ENCODE results near the gene ALG9.

Gene ALG9

DNA sequence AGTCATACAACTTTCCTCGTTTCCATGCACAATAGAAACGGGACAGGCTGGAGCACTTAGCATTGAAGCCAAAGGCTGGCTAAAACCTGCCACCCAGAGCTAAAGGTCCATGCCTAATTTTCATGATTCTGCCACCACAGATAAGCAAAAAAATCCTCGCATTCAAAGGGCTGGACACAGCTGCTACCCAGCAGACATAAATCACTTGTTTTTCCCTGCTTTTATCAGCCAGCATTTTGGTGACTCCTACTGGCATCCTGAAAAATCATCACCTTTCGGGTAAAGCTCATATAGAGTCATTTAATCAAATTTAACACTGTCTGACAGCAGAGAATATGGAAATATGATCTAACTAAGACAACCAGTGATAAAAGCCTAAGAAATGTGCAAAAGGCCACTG, 37.9 kb downstream of the ALG9 start:
- DNase-seq: no peak

DNA sequence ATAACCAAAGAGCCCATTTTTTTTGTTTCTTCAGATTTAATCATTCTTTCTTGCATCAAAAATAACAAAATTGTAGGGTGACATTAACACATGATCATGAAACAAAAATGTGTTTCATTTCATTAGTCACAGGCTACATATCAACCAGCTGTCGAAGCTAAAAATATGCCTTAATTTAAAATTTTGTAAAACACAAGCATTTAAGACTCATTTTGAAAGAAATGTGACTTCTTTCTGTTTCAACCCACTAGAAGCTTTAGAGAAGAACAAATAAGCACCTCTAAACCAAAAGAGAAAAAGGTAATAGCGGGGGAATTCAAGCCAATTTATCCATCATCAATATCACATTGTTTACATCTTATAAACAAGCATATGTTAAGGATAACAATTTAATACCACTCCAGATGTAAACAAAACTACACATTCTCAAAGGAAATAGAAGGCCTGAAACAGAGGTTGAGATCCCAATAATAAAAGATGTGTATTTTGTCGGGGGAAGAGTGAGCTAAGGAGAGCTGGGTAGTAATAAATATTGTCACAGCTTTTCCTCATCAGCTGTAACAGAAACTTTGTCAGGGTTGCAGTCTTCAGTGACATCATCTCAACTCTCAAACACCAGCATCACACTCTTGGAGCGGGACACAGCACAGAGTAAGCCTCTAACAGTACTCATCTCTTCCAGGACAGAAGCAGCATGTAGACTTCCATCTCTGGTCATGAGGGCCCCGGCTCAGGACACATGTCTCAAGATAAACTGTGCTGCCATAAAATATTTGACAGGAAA, 42.0 kb downstream of the ALG9 start:
- no peak for DNase-seq

DNA sequence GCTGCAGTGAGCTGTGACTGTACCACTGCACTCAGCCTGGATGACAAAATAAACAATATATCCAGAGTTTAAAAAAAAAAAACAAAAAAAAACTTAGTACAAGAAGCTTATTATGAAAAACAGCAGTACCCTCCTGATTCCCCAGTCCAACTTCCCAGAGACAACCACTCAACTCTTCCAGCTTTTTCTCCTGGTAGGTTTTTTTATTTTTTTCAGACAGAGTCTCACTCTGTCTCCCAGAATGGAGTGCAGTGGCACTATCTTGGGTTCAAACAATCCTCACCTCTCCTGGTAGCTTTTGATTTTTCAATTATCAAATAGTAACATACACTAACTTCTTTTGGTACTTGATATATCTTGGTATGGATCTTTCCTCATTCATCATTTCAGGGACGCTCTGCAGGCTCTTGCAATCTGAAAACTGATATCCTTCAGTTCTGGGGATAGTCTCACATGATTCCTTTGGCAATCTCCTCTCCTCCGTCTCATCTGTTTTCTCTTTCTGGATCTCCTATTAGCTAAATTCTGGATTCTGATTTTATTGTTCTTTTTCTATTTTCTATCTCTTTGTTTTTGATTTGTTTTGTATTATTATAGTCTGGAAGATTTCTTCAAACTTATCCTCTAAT, 44.9 kb downstream of the ALG9 start:
- no peak for DNase-seq

DNA sequence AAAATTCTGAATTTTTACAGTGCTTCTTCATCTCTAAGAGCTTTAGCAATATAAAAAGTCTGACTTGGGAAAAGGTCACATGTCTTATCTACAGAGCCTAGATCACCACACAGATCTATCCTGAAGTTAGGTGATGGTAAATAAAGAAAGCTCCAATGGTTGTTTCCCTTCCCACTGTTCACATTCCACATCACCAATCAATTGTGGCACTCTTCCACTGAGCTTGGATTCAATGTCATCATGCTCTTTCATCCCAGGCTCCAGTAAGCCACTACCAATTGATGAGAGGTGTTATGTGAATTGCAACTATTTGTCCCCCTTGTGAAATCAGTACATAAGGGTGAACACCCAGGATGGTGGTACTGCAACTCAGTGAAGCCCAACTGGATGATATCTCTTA, 47.8 kb downstream of the ALG9 start:
- no peak for DNase-seq

DNA sequence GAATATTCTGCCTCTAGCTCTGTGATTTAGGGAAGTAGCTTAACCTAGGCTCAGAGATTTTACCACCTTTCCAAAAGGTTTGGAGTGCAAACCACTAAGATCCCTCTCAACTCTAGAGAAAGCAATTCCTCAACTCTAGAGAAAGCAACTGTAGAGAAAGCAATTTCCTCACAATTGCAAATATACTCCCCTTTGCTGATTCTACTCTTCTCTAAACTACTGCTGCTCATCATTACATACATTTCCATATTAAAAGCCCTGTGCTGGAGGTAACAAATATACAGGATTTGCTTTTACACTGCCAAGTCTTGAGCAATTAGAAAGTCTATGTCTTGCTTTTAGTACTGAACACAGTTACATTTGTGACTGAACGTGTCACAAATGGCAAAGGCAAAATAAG, 48.2 kb downstream of the ALG9 start:
- DNase-seq: no peak

DNA sequence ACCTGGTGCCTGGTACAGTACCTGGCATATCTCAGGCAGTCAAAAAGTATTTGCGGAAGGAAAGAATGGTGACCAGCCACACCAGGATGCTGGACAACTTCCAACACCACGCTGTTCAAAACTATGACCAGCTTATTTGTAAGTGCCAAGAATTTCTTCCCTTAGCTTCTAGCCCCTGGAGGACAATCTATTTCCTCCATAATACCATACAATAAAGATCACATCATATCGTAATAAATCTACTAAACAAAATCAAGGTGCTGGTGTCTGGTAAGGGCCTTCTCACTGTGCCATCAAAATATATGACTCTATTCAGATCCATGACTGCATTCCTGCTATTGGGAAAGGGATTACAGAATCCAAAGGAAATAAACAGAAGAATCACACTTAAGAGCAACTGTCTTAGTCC, 51.5 kb downstream of the ALG9 start:
- no peak for DNase-seq

DNA sequence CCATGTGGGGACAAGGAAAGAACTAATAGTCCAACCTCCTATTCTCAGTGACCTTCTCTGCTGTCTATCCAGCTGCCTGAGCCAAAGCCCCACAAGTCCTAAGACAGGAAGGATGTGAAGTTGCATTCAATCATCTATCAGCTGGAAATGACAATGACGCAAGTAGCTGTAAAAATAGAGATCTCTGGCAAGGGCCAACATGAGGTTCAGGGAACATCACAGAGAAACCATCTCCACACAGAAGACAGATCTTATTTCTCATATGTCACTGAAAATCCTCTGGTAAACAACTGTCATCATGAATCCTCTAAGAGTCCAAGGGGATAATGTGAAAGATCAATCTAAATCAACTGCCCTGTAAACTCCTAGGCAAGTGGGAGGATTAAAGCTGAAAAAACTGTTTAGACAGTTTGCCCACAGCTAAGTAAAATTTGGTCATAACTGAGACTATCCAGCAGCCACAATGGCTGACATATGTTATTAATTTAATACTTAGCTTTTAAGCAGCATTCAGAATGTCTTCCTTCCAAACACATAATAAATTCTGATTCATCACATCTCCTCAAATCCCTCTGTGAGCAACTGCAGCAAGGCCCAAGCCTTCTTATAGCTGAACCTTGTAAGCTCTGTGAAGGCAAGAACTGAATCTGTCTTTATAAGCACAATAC, 52.1 kb downstream of the ALG9 start:
- DNase-seq: no peak

DNA sequence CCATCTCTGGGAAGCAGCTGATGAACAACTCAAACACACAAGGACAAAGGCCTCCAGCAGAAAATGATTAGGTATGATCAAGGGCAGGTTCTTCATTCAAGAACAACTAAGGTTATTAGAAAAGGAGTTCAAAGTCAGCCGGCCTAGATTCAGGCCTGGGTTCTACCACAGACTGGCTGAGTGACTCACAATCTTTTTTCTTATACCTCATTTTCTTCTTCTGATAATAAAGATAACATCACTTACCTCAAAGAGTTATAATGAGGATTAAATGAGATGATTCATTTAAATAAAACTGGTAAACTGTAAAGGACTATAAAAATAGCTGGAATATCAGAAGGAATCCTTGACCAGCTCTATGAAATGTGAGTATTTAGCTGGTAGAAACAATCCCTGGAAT, 55.9 kb downstream of the ALG9 start:
- DNase-seq: no peak

DNA sequence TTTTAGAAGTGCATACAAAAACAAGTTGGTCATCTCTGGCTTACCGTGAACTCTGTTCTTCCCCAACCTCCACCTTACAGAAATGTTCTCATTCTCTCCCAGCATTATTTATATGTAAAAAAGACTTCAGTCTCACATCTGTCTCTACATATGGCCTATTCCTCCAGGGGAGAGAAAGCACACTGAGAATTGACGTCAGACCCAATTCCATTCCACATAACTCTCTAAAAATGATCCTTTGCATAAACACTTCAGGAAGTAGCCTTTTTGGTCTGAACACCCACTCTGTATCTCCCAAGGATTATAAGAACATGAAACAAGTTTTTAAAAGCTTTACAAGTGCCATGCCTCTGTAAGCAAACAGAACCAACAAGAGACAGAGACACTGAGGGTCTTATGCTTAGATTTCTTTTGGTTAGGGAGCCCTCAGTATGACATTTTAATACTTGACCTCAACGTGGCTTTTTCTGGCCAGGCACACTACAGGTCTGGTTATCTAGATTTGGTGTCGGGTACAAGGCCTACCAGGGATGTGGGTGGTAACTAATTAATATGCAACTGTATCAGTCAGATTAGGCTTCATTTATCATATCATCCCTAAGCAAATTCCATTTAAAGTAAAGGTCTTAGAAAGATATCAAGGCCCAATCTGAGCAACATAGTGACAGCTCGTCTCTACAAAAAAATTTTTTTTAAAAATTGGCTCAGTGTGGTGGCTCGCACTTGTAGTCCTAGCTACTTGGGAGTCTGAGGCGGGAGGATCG, 56.6 kb downstream of the ALG9 start:
- no peak for DNase-seq

DNA sequence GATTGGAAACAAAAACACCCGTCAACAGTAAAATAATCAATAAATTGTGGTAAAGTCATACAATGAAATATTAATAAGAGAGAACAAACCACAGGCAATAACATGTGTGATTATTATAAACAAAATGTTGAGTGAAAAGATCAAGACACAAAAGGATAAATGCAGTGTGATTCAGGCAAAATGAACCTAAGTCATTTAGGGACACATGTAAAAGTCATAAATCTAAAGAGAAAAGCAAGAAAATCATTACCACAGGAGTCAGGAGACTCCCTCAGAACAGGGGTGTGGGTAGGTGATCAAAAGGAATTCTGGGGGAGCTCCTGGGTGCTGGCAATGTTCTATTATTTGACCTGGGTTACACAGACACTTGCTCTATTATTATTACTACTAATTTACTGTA, 57.3 kb downstream of the ALG9 start:
- DNase-seq: no peak

DNA sequence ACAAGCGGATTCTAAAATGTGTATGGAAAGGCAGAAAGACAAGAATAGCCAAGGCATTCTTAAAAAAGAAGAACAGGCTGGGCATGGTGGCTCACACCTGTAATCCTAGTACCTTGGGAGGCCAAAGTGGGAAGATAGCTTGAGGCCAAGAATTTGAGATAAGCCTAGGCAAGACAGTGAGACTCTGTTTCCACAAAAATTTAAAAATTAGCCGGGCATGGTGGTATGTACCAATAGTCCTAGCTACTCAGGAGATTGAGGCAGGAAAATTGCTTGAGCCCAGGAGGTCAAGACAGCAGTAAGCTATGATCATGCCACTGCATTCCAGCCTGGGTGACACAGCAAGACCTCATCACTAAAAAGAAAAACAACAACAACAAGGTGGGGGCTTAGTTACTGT, 59.2 kb downstream of the ALG9 start:
- no peak for DNase-seq

DNA sequence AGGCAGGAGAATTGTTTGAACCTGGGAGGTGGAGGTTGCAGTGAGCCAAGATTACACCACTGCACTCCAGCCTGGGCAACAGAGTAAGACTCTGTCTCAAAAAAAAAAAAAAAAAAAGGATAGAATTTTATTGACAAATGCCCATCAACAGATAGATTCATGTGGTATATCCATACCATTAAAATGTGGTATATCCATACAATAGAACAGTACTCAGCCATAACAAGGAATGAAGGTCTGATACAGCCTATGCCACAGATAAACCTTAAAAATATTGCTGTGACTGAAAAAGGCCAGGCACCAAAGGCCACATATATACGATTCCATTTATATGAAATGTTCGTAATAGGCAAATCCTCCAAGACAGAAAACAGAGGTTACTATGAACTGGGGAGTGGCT, 59.9 kb downstream of the ALG9 start:
- no peak for DNase-seq

DNA sequence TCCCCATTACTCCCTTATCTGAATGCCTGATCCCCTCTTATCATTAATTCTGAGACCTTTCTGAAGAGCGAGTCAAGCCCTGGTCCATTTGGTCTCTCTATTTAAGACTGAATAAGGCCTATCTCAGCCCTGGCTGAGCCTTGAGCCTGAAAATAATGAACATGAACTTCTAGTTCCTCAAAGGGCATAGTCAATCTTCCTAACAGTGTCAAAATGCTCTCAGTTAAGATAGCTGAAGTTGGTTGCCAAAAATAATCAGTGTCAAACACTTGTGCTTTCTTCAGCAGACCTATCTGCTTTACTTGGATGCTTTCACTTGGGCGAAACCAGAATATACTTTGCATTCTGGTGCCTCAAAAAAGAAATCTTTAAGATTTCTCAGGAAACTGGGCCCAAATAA, 62.5 kb downstream of the ALG9 start:
- DNase-seq: no peak

DNA sequence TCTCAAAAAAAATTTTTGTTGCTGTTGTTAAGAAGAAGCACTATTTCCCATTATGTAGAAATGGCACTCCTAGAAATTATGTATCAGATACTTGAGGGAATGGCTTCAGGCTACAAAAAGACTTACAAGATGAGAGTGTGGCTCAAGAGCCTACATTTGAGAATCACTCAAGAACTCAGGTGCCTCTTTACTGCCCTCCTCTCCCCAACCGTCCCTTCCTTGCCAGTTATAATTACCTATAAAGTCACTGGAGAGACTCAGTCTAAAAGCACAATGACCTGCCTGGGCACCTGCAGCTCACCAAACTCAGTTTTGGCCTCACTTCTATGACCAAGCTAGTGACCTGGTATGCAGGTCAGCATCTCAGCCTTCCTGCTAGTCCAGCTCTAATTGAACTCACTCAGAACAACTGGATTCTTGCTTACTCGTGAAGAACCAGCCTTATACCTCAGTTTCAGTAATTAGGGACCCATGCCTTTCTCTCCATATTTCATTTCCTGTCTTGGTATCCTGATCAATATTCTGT, 63.3 kb downstream of the ALG9 start:
- no peak for DNase-seq

DNA sequence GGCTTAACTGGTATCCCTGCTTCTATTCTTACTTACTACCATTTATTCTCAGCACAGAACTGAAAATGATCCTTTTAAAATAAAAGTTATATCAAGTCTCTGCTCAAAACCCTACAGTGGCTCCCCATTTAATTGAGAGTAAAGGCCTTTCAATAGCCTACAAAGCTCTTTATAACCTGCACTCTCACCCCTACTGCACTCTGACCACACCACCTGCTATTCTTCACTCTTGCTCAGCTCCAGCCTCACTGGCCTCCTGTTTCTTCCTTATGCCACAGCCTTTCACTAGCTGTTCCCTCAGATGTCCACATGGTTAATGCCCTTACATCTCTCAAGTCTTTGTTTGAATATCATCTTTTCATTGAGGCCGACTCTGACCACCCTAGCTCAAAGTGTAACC, 64.3 kb downstream of the ALG9 start:
- no peak for DNase-seq

DNA sequence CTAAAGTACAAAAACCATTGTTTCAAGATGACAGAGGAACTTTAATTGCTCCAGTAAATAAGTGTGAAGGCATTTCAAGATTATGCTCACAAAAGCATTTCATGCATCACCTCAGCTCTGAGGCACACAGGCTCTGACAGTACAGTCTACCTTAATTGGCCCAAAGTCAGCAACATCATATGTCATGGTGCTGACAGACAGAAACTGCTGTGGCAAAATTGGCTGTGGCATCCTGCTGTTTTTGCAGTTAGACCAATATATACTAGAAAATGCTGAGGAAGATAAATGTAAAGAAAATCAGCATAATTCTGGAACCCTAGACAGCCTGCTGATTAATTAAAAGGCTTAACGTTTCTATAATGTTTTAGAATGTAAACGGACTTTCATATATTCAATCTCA, 70.2 kb downstream of the ALG9 start:
- no peak for DNase-seq

DNA sequence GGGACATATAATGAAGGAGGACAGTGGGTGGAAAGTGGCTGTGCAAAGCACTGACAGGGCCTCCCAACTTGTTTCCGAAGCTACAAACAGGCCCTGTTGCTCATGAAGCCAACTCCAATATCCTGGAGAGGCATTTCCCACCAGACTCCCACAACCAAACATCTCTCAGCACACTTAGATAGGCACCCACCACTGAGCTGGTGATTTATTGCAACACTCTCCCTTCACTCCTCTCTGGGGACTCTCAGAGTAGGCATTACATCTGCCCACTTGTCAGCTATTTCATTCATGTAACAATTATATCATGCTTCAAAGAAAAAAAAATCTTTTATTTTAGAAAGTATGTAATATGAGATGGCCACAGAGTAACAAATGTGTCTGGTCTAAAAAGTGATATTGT, 73.1 kb downstream of the ALG9 start:
- no peak for DNase-seq

DNA sequence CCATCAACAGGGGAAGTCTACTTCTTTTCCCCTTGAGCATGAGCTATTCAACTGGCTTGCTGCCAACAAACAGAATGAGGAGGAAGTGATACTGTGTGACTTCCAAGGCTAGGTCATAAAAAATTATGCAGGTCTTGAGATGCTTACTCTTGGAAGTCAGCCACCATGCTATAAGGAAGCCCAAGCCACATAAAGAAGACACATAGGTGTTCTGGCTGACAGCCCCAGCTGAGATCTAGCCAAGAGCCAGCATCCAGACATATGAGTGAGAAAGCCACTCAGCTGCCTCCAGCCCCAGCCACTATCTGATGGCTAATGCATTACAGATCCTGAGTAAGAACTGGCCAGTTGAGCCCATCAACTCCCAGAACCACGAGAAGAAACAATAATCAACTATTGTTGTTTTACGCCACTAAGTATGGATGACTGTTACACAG, 74.2 kb downstream of the ALG9 start:
- DNase-seq: no peak

DNA sequence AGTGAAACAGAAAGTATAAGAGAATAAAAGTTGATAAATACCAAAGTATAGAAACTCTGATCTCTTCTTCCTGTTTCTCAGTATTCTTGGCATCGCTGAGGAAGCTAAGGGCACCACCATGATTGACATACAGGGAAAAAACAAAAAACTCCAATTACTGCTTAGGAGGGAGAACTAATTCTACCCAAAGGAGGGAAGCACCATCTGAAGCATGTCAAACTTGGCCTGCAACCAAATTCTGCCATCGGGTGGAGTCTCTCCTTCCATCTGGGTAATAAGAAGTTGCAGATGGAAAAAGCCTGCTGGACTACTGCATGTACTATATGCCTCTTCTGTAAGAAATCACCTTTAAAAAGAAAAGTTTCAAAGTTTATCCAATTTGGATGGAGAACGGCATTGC, 74.7 kb downstream of the ALG9 start:
- DNase-seq: no peak

DNA sequence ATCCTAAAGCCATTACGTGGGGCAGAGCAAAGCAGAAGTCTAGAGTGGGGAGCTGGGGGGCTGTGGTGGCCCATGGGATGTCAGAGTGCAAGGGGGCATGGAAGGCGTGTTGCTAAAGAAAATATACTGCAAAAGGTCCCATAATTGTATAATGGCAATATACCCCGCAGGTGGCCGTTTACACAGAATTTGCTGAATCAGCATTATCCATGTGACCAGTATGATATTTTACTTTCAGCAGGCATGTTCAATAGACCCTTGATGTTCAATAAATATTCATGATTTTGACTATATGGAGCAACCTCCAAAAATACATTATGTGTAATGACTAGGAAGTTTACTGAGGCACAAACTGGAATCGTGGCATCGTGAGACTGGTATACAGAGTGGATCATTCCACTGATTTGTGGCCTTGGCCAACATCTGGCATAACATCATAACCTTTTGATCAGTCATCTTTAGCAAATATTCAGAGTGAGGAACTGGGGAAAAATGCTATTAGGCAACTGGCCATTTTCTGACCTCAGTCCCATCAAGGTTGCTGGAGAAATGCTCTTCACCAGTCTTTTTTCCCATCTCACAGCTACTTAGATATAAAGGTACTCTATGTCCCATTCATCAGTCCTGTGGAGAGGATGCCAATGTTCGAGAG, 75.9 kb downstream of the ALG9 start:
- DNase-seq: no peak

DNA sequence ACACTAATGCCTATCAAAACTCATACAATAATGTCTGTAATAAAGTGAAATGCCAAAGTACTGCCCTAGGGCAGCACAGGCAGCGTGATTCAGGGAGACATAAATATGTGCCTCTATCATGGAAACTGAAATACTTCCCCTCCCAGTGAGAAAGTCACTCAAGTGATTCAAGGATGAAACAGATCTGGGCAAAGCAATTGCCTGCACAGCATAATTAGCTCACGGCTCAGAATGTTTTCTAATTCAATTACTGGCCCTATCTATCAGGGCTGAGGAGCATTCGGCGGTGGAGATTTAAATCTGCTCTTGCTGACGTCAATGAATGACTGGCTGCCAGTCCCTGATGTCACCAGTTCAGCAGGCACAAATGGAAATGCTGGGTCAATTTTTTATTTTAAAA, 77.5 kb downstream of the ALG9 start:
- DNase-seq: no peak

DNA sequence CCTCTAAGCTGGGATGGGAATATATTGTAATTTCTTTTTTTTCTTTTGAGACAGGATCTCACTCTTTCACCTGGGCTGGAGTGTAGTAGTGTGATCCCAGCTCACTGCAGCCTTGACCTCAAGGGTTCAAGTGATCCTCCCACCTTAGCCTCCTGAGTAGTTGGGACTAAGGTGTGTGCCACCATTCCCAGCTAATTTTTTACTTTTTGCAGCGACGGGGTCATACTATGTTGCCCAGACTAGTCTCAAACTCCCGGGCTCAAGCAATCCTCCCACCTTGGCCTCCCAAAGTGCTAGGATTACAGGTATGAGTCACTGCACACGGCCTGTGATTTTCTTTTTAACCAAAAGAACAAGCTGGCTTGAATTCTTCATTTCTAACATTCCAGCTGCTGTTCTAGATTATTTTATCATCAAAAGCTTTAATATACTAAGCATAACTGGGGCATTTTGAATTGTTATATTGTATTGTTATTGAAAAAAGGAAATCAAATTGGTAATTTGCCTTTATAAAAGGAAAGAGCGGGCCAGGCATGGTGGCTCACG, 78.4 kb downstream of the ALG9 start:
- no peak for DNase-seq

DNA sequence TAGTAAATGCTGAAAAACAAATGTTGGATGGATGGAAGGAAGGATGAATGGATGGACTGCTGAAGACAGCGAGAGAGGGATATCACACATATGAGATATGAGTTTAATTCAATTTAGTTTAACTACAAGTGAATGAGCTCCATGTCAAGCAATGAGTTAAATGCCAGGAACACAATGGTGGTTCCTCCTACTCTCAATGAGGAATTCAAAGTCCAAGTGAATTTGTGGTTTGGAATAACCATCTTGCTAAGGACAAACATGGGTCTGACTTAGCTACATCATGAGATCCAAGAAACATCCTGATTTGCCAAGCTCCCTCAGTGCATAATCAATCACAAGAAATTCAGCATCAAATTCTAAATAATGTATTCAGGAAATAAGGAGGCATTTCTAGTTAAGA, 79.1 kb downstream of the ALG9 start:
- DNase-seq: no peak
